GM23248 (cell line): Measurements from ENCODE around the gene TMEM184B.

Experiments
- EZH2 ChIP-seq: fragments of 200-600 bp; sonication (generic); IDR thresholded peaks from 2 replicates; pipeline ENCODE4 v1.6.1; 2018; ENCODE audit warnings: antibody characterized with exemption, mild to moderate bottlenecking; ENCODE audit not compliant: insufficient read depth, poor library complexity, severe bottlenecking
- EZH2phosphoT487 ChIP-seq: fragments of 200-600 bp; sonication (generic); IDR thresholded peaks from 2 replicates; pipeline ENCODE4 v1.6.1; 2018; ENCODE audit warnings: antibody characterized with exemption, moderate library complexity, mild to moderate bottlenecking, low read depth; ENCODE audit not compliant: insufficient read depth

DNA sequence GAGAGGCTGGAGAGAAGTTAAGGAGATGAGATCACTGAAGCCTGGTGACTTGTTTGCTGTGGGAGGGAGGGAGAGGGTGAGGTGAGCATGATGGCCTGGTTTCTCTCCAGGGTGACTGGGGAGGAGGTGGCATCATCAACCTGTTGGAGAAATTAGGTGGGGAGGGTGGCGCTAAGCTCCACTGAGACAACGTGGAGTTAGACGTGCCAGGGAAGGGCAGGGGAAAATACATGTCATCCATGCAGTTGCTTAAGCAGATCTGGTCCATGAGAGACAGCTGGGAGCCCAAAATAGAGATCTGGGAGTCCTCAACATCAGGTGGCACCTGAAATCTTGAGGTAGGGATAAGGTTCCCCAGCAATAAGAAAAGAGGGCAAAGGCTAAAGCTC lies 80.3 kb downstream of the TMEM184B start:
- TF ChIP-seq EZH2phosphoT487 (no peak), EZH2 (no peak)
